Activated gamma-delta T cell (primary cell): ENCODE measurements around the gene CBX8.

ENCODE experiments used
- DNase-seq: peaks from one replicate; lab custom pipeline; 2025; lab: John Stamatoyannopoulos, UW

CBX8 gene

DNA sequence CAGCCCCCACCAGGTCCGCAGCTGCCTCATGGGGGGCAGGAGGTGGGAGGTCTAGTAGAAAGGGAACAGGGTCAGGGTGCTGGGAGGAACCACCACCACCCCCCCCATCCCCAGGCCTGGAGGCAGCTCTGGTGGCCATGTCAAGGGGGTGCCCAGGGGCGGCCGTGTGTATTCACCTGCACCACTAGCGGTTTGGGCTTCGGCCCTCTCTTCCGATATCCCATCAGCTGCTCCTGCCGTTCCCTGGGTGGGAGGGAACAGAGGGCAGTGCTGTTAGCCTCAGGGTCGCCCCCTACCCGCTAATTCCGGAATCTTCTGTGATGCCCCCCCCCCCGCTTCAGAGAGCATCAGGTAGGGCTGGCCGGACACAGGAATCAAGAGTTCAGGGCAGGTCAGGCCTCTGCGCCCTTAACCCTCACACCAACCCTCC is 38.6 kb upstream of the CBX8 start:
- DNase-seq = no peak

DNA sequence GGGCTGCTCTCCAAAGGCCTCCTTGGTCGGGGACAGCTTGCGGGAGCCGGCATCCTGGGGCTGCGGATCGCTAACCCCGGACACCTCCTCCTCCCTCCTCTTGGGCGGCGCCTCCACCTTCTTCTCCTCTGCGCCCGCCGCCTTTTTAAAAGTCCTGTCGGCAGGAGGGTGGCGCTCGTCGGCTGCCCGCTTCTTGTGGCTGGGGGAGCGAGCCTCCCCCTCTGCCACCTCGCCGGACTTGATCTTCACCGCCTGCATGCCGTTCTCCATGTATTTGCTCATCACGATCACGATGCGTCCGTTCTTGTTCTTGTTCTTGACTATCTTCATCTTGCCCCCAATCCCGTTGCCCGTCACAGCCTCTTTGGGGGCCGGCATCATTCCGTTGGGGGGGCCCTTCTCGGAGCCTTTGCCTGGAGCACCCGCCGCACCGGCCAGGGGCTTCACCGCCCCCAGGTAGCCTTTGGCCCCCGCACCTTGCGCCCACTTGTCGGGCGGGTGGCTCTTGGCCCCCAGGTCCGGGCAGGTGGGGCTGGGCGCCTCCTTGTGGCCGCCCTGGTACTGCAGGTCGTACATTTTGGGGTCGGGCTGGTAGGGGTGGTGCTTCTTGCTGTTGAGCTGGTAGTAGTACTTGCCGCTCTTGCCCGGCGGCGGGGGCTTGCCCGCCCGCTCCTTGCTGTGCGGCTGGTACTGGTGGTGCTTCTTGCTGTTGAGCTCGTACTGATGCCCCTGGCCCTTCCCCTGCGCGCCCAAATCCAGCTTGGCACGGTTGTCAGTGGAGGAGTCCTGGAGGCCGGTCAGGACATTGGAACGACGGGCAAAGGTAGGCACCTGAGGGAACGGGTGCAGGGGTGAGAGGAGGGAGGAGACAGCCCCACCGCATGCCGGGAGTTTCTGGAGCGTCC is 37.9 kb upstream of the CBX8 start:
- DNase-seq = no peak

DNA sequence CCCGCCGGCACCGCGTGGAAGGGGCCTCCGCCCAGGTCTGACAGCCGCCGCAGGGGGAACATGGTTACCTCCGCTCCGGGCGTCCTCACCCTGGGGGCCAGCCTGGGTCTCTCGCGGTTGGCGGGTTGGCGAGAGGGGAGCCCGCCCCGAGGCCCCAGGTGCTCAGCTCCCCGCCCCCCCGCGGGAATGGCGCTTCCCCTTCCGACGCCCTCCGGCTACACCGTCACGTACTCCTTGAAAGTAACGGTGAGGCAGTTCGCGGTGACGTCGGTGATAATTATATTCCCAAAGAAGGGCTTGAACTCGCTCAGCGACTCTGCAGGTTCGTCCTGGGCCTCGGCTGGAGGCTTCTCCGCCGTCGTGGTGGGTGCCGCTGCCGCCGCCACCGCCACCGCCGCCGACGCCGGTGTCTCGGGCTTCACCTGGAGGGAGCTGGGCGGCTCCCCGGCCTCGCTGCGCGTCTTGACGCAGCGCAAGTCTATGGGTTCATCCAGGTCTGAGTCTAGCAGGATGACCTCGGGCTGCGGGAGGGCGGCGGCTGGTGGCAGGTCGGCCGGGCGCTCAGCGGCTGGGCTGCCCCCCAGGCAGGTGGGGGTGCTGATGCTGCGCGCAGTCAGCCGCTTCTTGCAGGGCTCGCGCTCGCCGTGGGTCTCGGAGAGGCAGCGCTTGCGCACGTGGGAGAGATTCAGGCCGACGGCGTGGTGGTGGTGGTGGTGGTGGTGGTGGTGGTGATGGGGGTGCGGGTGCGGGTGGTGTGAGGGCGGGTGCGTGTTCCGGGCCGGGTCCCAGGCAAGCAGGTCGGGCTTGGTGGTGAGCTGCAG is 37.1 kb upstream of the CBX8 start:
- DNase-seq = no peak

DNA sequence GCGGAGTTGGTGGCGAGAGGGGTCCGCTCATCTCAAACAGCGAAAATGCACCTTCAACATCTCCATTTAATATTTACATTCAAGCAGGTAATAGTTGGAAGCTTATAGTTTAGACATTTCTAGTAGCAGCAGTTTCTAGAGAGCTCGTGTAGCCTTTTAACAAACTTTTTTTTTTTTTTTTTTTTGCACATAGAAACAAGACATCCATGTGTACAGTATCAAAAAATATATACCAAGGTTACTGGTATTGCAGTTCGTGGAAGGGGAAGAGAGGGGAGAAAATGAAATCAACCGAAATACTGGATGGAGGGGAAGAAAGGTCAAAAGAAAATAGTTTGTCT is 36.2 kb upstream of the CBX8 start:
- no peak for DNase-seq

DNA sequence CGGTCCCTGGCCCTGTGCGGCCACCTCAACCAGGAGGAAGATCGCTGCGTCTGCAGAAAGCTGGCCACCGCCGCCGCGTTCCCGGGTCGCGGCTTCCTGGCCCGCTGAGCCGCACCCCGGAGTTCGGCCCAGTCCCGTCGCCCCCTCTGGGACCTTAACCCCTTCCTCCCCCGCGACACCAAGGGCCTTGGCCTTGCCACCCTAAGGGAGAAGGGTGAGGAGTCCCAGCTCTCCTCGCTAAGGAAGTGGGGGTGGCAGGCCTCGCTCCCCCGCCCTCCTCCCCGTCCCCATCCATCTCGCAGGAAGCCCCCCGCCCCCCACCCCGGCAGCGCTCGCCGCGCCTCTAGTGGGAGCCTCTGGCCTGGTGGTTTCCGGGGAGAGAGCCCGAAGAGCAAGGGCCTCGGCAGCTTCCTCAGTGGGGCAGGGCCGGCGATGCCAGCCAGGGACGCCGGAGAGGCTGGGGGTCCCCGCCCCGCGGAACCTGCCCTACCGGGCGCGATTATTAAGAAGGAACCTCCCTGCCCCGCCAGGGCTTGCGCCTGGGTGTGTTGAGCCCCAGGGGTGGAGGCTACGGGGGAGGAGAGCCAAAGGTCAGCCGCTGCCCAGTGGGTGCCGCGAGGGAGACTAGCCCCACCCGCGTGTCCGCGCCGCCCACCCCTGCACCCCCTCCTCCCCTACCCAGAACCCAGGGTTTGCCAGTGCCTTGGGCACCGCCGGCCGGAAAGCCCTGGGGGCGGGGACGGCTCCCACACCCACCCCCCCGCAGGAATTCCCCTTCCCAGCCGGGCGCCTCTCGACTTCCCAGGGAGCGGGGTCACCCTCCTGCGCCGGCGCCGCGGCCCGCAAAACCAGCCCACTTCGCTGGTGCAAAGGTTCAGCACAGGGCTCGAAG is 35.6 kb upstream of the CBX8 start:
- DNase-seq = no peak

DNA sequence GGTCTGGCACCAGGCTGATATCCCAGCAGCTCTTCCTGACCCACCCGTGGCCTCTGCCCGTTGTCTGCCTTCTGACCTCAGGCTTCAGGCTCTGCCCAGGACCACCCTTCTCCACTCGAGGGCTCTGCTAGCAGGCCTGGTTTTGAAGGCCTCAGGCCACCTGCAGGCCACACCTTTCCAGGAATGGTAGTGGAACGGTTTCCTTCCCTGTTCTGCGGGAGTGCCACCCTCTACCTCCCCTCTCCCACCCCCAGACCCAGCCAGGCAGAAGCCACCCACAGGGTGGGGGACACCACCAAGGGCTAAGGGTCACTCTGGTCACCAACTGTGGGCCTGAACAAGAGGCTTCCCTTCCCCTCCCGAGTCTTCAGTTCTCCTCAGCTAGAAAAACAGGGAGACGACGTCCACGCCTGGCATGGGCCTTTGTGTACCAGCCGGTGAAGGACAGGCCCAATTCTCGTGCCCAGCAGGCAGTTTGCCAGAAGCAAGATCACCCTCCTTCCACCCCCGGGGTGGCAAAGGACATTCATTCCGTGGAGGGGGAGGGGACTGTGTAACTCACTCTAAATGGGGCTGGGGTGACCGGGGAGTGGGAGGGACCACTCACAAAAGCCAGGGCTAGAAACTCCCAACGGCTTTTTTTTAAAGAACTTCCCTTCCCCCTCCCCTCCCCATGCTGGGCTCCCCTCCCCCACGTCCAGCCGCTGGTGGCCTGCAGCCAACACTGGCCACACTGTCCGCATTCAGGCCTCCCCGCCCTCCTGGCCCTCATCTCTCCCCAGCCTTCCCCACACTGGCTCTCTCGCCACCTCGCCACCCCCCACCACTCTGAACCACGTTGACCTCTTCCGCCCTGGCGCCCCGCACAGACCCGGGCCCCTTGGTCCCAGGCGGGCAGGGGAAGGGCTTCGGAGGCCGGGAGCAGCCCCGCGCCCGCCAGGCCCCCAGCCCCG is 34.7 kb upstream of the CBX8 start:
- no peak for DNase-seq

DNA sequence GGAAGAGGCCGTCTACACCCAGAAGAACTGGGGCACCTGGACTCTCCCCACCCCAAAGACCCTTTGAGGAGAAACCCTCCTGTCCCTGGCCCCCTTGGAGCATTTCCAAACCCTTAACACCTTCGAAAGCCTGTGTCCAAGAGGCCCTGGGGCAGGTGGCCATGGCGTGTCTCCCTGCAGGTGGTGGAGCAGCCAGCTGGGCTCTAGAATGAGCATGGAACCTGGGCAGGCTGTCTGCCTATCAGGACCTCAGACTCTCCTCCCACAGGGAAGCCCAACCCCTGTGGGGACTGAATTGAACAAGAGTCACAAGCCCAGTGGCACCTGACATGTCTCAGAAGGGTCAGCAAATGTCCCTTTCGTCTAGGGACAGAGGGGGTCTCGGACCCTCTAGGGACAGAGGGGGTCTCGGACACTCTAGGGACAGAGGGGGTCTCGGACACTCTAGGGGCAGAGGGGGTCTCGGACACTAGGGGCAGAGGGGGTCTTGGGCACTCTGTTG is 33.9 kb upstream of the CBX8 start:
- no peak for DNase-seq

DNA sequence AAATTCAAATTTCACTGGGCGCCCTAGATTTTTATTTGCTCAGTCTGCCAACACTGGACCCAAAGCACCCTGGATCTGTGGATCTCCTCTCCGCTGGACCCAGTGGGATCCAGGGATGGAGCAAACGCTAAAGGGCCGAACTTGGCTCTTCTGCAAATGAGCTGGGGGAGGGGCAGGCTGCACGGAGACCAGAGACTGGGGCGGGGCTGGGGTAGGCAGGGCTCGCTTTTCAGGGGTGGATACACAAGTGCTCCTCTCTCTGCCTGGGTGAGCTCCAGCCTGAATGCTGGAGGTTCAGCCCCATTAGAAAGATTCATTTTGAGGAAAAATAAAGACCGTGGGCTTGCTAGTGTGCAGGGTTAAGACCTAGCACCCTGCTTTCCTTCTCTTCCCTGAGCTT is 33.4 kb upstream of the CBX8 start:
- DNase-seq = no peak

DNA sequence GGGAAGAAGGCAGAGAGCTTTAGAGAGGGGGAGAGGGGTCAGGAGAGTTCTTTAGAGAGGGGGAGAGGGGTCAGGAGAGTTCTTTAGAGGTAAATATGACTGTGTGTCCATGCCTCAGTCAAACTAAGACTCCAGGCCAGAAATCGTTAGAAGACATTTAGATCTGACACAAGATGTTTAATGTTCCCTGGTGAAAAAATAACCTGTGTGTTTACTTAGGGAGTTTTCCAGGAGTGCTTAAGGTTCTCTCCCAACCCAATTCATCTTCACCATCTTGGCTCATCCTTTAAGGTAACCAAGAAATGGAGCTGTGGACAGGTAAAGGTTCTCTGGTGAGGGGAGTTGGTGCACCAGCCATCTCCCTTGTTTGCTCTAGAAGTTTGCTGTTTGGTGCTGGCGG is 32.6 kb upstream of the CBX8 start:
- DNase-seq = no peak

DNA sequence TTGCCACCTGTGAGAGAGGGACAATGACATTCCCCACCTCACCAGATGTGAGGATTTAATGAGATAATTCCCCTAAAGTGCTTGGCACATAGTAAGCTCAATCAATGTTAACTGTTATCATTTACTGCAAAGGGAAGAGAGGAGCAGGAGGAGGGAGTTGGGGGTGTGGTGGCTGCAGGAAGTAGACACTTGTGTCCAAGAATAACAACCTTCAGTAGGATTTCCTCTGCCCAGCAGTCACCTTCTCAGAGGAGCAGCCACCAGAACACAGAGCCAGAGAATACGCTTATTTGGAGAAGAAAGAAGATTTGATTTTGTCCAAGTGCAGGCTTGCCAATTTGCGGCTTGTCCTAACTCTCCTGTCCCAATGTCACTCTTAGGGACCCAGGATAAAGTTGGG is 32.1 kb upstream of the CBX8 start:
- DNase-seq = no peak

DNA sequence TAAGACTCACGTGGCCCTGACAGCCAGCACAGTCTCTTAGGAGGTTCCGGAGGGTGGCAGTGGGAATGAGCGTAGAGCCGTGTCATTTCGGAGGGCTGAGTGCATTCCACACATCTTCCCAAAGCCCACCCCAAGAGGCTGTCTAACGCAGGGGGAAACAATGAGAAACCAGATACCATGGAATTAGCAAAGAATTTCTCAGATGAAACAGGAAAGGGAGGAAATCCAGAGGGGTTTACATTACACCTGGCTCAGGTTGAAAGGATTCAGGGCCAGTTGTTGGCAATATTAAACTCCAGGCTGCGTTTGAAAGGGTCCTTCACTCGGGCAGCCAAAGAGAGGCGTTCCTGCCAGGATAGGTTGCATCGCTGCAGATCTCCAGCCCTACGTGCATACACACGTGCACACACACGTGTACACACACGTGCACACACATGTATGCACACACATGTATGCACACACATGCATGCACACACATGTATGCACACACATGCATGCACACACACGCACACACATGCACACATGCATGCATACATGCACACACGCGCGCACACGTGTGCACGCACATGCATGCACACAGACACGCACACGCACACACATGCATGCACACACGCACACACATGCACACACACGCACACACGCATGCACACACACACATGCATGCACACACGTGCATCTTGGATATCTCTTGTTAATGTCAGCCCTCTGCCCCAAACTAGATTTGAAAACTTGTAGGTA is 30.1 kb upstream of the CBX8 start:
- no peak for DNase-seq

DNA sequence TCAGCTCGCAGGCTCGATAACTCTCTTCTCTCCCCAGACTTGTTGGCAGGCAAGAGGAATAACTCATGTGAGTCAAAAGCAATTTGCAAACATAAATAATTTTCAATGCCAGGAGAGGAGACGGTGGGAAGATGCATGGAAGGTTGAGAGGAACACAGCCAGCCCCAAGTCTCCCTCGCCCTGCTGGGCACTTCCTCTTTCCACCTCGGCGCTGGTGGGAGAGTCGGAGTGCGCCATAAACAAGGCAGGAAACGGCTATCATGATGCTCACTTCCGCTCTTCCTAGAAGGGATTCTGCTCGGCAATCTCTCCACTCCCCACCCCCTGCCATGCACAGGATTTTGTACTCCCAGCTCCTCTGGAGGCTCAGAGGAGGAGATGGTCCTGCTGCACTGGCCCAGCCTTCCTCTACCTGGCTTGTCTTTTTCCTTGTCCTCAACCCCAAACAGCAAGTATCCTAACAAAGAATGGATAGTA is 29.4 kb upstream of the CBX8 start:
- no peak for DNase-seq

DNA sequence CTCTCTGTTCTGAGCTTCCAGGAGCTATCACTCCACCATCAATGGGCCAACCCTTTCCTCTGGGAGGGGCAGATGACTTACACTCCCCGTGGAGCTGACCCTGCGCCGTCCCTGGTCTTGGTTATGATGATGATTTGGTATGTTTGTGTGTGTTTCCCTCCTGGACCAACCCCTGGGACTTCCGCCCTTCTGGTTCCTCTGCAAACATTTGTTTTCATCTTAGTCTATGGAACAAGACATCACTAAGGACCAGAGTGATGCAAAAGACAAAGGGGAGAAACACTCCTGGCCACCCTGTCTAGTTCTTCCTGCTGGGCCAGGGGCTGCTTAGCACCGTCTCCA is 28.7 kb upstream of the CBX8 start:
- no peak for DNase-seq

DNA sequence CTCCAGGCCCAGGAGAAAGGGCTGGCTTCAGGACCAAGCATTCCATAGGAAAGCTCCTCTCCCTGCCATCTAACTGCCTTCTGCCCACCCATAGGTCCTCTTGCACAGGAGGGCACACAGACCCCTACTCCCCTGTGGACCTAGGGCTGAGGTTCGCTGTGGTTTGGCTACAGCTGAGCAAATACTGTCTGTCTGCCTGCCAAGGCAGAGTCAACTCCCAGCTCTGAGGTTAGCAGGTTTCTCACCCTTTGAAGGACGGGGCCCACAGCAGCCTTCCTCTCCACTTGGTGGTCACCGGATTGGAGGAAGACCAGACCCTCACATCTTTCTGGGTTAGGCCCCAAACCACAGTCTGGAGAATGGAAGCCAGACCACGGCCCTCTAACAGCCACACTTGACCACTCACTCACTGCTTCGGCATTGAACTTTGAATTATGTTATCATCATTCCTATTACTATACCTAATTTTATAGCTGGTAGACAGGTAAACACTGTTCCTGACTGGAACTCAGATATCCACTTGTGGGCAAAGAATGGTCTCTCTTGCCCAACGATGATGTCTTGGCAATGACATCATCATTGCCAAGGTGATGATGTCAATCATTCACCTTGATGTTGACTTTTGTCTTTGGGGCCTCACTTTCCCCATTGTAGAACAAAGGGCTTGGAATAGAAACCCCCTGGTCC is 28.2 kb upstream of the CBX8 start:
- no peak for DNase-seq

DNA sequence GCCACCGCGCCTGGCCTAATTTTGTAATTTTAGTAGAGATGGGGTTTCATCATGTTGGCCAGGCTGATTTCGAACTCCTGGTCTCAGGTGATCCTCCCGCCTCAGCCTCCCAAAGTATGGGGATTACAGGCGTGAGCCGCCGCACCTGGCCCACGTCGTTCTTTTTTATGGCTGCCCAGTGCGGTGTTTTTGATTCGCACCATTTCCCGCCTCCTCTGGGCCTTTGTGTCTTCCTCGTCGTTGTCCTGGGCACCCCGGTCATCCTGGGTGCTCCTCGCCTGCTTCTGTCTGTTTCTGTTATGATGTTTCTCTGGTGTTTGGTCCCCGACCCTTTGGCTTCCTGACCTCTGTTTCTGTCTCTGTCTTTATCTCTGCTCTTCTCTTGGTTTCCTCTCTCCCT is 27.4 kb upstream of the CBX8 start:
- no peak for DNase-seq

DNA sequence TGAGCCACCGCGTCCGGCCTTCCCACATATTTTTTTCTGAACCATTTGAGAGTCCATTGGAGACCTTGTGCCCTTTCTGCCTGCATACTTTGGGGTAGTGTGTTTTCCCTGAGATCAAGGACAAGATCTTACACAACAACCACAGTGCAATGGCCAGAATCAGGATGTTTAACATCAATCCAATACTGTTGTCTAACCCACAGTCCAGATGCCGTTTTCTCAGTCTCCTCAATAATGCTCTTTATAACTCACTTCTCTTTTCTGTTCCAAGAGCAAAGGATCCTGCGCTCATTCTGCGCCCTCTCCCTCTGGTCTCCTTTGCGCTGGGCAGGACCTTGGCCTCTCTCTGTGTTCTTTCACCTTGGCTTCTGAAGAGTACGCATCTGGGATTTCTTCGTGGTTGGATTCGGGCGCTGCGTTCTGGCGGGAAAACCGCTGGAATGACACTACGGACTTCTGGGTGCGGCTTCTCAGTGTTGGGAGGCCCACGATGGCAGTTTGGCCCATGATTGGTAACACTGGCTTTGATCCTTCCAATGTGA is 25.8 kb upstream of the CBX8 start:
- no peak for DNase-seq

DNA sequence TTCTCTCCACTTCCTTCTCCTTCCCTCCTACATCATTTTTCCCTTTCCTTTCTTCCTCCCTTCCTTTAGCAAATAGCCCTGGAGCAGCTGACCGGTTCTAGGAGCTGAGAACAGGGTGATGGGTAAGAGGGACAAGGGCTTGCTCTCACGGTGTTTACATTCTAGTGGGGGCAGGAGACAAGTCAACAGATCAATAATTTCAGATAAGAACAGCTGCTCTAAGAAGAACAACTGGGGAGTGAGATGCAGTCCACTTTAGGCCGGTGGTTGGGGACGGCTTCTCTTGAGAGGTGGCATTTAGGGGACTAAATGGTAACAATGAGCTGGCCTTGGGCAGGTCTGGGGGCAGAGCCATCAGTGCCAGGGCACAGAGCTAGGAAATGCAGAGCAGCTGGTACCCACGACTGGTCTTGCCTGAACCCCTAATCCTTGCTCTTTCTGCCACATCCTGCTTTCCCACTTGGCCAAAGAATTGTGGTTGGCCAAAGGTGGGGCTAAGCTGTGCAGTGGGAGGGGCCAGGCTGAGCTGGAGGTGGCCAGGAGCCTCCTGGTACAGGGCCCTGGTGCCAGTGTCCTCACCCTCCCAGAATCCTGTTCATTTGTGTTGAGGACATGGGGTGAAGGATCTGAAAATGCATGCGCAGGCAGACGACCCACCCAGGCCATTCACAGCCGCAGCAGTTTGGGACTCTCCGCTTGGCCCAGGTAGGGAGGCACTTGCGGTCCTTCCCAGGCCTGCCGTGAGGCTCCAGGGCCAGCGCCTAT is 24.6 kb upstream of the CBX8 start:
- no peak for DNase-seq

DNA sequence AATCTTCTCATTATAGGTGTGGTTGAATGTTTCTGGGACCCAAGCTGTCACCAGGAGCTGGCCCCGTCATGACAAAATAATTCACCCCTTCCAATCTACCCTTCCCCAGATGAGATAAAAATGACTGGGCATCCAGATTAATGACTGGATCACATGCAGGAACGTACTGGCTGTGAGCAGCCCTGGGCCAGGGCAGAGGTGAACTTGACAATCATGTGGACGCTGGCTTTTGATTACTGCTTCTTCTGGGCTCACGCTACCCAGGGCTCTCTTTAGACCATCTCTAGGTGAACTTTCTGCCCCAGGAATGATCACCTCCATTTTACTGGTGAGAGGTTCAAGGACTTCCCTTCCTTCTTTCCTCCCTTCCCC is 24.1 kb upstream of the CBX8 start:
- no peak for DNase-seq
